CD4-positive, alpha-beta T cell treated with Interleukin-21 for 1 hour (primary cell): Measurements from ENCODE around the gene TEKT4.
"Not testable (repeated sequence)": the region's sequence is repeated elsewhere in the genome, so short reads cannot be mapped to it uniquely, and the experiment has no call there.

Experiments
- DNase-seq: peaks from one replicate; pipeline ENCODE4 v3.0.0-alpha.2; 2020

The TEKT4 gene

DNA sequence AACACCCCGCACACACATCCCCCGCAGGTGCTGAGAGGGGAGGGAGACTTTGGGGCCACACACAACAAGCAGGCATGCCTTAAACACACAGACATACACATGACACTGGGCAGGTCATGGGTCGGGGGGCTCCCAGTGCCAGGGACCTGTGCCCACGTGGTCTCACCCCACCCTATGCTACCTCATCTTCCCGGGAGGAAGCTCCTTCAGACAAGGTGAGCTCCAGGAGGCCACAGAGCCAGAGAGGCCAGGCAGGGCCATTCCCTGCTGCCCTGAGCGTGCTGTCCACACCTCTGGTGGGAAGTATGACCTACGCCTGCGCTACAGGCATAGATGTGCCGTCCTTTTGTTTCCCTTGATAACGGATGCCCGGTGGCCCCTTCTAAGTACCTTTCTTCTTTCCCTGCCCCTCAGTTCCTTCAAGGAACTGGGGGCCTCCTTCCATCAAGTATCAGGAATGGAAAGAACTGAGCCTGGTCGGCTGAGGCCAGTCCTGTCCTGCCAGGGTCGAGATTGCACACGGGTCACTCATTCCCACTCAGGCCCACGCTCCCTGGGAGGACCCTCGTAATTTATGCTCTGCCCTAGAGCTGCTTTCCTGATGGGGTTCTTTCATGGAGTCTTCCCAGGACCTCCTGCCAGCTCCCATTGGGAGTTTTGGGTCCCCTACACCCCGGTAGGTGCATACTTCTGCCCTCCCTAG lies 4.7 kb downstream of the TEKT4 start:
- DNase-seq = no peak

DNA sequence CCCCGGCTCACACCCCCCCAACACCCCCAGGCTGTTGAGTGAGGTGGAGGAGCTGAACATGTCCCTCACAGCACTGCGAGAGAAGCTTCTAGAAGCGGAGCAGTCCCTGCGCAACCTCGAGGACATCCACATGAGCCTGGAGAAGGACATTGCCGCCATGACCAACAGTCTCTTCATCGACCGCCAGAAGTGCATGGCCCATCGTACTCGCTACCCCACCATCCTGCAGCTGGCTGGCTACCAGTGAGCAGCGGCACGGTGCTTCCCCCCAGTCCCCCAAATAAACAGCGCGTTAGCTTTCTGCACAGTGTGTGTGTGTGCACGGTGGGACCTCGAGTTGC lies 5.3 kb downstream of the TEKT4 start:
- no peak for DNase-seq

DNA sequence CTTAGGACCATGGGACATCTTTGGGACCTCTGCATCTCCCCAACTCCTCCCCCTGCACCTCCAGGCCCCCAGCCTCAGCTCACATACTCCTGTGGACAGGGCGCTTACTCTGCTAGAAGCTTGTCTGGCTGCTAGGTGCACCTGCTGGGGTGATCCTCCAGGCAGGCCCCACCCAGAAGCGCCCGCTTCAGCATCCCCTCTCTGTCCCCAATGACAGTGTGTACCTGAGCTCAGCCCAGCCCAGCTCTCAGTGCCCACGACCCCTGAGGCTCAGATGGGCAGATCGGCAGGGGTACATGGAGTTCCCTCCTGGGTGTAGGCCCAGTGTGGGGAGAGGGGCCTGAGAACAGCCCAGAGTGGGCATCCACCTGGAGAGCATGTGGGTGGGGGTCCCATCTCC lies 5.9 kb downstream of the TEKT4 start:
- DNase-seq = no peak

DNA sequence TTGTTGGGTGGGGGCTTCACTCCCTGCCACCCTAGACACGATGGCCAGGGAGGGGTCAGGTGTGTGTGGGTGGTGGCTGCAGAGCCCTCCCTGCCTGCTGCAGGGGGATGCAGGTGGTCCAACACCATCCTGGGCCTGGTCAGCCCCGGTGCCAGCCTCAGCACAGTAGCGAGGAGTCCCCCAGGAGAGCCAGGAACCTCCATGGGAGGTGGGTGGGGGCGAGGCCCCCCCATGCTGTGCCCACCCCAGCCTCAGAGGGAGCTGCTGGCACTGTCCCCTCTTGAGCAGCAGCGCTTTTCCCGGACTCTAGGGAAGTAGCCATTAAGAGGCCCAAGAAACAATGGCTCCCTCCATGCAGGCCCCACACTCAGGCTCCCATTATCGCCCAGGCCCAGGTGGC lies 7.3 kb downstream of the TEKT4 start:
- DNase-seq = not testable (repeated sequence)

DNA sequence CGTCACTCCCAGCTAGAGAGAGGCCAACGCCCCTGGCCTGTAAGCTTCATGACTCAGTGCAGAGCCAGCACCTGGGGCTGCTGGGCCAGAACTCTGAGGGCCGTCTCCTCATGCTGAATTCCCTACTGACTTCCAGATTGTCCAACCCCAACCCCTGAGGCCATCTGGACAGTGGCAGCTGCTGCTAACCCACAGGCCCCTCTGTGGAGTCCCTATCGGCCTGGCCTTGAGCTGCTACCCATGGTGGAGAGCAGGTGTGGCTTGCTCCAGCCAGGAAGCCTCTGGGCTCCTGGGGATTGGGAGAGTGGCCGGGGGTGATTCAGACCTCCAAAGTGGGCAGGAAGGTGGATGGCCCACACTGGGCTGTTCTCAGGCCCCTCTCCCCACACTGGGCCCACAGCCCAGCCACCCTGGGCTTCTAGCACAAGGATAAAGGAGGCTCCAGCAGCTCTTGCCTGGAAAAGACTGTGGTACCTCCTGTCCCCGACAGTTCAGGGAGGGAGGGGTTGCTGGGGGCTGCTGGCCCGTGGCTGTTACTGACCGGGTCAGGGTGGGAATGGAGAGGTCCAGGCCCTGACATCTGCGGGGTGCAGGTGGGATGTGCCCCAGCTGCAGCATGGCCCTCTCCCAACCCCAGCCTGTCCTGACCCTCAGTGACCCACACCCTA lies 8.2 kb downstream of the TEKT4 start:
- DNase-seq = no peak

DNA sequence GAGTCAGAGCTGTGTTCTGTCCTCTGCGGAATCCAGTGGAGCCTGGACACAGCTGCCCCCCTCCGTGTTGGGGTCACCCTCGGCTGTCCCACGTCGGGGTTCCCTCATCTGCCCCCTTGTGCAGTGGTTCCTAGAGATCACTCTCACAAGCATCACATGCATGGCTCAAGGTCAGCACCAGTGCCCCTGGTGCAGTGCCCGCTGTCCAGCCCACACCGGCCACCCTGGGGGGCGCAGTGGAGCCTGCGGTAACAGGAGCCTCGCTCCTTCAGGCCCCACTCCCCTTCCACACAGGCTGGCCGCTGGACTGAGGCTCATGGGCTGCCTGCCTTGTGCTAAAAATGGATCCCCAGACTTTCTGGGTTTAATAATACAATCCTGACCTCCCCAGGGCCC lies 8.8 kb downstream of the TEKT4 start:
- no peak for DNase-seq

DNA sequence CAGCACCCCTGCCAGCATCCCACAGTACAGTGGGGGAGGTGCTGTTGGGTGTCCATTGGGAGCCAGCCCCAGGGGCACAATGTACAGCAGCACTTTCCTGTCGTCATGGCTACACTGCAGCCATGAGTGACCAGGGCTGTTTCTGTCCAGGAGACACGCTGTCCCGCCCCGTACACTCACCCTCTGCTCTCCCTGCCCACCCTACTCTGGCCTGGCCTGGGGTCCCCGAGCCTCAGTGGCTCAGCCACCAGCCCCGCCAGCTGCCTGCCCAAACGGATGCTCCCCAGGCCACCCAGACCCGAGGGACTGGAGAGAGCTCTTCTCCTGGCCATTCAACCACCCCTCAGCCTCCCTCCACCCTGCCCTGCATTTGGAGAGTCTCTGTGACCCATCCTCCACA lies 9.3 kb downstream of the TEKT4 start:
- DNase-seq = no peak

DNA sequence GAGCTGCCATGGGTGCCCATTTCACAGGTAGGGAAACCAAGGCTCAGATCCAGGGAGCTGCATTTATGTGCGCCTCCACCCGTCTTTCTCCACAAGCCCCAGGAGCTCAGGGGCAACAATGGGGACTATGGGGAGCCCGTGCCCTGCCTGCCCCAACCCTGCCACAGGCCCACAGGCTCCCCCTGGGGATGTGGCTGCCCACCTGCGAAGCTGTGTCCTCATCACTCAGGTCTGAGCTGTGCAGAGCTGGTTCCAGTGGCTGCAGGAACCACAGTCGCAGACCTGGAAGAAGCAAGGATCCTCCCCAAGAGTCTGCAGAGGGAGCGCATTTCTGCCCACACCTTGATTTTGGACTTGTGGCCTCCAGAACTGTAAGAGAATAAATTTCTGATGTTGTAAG lies 9.8 kb downstream of the TEKT4 start:
- DNase-seq = no peak

DNA sequence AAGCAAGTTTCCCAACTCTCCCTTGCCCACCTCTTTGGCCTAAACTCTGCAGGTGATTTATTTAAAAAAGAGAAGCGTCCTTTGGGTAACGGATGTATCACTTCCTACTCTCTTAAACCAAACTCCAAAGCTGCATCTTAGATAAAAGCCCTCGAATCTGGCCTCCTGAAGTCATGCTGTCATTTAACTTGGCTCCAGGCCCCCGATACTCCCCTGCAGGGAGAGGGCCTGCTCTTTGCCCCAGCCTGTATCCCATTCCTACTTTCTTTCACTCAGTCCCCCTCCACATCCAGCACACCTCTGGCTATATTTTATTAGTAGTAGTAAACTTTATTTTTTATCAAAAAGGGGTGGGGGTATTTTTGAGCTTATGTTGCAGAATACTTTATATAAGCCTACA lies 19.0 kb downstream of the TEKT4 start:
- no peak for DNase-seq

DNA sequence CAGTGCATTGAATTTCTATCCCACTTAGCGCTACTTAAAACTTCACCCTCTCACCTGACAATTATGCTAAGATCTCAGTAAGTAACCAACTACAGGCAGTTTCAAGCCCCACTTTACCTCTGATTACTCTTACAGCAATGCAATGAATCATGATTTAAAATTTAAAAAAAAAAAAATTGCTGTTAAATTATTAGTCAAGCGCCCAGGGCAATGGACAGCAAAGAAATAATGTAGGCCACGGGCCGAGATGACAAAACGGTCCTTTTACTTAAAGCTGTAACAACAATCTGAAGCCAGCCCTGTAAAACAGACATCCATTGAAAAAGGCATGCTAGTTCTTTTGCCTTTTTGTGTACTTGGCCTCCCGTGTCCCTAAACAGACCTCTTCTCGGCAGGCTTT lies 24.0 kb downstream of the TEKT4 start:
- not testable (repeated sequence) for DNase-seq

DNA sequence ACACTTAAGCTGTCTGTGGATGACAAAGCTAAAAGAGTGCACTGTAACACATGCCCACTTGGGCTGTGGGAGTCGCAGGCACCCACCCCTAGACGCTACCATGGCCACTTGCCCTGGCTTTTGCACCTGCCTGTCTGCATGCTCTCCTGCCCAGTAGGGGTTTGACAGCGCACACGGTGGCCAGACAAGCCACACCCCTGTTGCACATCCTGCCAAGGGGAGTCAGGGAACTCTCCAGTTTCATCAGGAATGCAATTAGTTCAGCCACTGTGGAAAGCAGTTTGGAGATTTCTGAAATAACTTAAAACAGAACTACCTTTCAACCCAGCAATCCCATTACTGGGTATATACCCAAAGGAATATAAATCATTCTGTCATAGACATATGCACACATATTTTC lies 35.7 kb downstream of the TEKT4 start:
- DNase-seq = not testable (repeated sequence)

DNA sequence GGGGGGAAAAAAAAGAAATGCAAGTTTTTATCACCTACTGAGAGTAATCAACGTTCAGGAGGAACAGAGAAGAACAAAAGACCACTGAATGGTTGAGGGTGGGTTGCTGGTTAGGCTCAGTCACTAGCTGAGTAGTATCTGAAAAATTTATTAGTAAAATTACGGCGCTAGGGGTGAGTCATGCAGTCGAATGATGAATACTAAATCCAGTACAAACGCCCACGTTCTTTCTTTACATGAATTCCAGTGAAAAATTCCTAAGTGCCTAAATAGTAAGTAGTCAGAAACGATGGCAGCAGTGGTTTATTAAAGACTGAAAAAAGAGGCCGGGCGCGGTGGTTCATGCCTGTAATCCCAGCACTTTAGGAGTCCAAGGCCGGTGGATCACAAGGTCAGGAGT lies 52.0 kb downstream of the TEKT4 start:
- DNase-seq = no peak

DNA sequence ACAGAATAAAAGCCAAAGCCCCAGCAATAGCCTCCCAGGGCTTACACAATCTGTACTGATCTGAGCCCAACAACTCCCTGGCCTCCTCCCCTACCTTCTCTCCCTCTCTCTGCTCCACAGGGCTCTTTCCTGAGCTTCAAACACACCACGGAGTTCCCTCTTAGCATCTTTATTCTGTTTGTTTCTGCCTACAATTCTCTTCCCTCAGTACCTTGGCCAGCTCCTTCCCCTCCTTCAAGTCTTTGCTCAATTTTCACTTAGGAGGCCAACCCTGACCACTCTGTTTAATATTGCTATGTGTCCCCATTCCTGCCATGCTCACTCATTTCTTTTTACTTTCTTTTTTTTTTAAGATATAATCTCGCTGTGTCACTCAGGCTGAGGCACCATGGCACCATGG lies 53.8 kb downstream of the TEKT4 start:
- DNase-seq = not testable (repeated sequence)
